Epithelial cell of esophagus (primary cell): Measurements from ENCODE around the gene KCNT1.

Experiments
- DNase-seq: peaks from one replicate; pipeline ENCODE4 v3.0.0; 2010; ENCODE audit warnings: low read depth
- H3K4me3 ChIP-seq: 2 replicates; pipeline ENCODE4 v1.5.1; 2011; ENCODE audit warnings: mild to moderate bottlenecking, low read length, control low read depth
- TF ChIP-seq, protein P1 (sequence below): IDR thresholded peaks from 2 replicates; pipeline ENCODE4 v1.5.1; 2011; ENCODE audit warnings: low read depth, mild to moderate bottlenecking, low read length, control low read depth, inconsistent platforms; ENCODE audit not compliant: insufficient read depth; ENCODE audit errors: missing control alignments

The KCNT1 gene

DNA sequence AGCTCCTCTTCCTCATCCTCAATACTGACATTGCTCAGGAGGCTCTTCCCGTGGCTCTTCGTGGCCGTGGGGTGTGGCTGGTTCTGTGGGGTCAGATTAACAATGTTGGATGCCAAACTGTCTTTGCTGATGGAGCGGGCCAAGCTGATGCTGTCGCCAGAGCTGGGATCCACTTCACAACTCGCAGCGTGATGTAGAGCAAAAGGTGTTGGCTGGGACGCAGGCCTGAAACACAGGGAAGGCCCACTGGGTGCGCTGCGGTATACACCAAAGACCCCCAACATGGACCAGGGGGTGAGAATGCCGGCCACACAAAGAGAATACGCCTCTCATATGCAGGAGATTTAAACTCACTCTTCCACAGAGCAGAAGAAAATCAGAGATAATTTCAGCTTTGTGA, 121.1 kb downstream of the KCNT1 start:
- TF ChIP-seq, protein P1, sequence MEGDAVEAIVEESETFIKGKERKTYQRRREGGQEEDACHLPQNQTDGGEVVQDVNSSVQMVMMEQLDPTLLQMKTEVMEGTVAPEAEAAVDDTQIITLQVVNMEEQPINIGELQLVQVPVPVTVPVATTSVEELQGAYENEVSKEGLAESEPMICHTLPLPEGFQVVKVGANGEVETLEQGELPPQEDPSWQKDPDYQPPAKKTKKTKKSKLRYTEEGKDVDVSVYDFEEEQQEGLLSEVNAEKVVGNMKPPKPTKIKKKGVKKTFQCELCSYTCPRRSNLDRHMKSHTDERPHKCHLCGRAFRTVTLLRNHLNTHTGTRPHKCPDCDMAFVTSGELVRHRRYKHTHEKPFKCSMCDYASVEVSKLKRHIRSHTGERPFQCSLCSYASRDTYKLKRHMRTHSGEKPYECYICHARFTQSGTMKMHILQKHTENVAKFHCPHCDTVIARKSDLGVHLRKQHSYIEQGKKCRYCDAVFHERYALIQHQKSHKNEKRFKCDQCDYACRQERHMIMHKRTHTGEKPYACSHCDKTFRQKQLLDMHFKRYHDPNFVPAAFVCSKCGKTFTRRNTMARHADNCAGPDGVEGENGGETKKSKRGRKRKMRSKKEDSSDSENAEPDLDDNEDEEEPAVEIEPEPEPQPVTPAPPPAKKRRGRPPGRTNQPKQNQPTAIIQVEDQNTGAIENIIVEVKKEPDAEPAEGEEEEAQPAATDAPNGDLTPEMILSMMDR, result no peak
- no peak for DNase-seq
- H3K4me3 ChIP-seq, result no peak overlapping the region

DNA sequence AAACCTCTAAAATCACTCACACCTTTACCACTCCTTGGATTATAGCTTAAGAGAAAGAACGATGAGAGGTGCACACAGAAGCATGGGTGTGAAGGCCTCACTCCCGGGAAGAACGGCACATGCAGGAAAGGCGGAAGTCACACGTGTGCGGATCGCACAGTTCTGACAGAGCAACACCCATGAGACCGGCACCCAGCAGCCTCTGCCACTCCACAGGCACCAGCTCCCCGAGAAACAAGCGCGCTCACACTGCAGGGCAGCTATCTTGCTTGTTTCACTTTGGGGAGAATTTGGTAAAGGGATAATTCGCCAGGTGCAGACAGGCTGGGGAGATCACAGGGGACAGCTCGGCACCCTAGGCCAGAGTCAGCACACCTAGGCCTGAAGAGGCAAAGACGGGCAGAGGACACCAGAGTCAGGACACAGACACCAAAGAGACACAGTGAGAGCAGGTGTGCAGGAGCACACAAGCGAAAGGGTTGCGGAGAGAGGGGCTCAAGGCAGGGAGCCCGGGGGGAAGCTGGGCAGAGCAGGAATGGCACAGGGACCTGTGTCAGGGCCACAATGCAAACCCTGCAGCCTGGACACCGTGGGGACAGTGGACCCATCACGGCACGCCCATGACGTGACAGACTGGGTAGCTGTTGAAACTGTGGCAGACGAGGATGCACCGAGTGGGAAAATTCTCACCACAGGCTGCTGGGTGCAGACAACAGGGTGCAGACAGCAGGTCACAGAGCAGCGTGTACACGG, 123.6 kb downstream of the KCNT1 start:
- TF ChIP-seq, protein P1, result no peak
- no peak for DNase-seq
- no peak overlapping the region for H3K4me3 ChIP-seq

DNA sequence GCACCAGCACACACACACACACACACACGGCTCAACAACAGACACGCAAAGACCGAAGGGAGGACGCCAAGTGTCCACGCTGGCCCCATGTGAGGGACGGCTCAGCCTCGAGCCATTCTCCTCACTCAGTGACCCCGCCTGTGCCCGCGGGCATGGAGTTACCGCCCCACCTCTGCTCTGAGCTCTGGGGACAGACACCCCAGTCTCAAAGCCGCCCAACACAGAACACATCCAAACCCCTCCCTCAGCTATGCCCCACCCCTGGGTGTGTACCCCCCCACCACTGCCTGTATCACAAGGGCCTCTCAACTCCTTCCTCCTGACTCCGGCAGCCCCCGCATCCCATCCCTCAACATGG, 124.2 kb downstream of the KCNT1 start:
- H3K4me3 ChIP-seq, result no peak overlapping the region
- no peak for DNase-seq
- TF ChIP-seq, protein P1, result no peak

DNA sequence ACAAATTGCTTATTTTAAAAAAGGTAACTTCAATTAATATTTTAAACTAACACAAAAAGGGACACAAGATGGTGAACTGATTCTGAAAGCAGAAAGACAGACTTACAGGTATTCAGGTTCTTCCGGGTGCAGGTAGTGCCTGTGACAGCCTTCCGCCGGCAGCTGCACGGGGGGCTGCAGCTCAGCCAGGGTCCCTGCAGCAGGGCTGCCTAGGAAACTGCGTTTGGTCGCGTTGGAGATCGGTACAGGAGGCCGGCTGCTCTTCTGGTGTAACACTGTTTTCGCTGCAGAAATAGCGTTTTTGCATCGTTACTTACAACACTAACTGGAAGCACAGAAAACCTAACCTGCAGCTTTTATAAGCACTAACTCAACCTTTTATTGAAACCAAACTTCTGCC, 125.3 kb downstream of the KCNT1 start:
- no peak overlapping the region for H3K4me3 ChIP-seq
- no peak for DNase-seq
- TF ChIP-seq, protein P1, result no peak

DNA sequence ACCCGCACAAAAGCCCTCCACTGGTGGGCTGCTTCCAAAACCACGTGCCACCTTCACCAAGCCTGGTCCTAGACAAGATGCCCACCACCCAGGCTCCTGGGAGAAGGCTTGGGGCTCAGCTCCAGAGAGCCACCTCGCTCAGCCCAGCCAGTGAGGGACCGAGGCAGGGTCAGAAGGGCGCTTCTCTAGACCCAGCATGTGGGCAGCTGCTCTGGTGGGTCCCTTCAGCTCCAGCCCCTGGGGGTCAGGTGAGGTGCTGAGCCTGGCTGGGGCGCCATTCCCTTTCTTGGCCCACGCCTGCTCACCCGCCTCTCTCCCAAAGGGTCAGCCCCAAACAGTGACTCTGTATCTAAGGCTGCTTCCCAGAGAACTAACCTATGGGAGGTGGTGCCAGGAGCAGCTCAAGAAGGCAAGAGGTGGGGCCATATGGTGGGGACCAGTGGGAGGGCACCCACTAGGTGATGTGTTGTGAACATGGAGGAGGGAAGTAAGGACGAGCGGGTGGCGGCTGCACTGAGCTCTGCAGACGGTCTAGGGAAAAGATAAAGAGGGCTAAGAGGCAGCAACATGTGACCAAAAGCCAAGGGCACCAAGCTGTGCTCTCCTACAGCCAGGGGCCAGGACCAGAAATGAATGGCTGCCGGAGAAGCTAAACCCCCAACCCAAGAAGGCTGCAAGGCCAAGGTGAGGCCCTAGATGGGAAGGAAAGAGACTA, 126.0 kb downstream of the KCNT1 start:
- DNase-seq, result no peak
- H3K4me3 ChIP-seq, result no peak overlapping the region
- TF ChIP-seq, protein P1, result no peak

DNA sequence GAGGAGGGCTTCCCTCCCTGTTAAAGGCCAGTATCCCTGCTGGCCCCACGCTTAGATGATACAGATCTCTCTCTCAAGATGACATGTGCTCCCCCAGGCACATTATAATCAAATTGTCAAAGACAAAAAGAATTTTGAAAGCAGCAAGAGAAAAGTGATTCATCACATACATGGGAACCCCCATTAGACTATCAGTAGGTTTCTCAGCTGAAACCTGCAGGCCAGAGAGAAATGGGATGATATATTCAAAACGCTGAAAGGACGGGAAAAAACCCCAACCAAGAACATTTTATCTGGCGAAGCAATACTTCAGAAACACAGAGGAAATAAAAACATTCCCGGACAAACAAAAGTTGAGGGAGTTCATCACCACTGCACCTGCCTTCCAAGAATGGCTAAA, 126.7 kb downstream of the KCNT1 start:
- DNase-seq, result no peak
- TF ChIP-seq, protein P1, result no peak
- H3K4me3 ChIP-seq, result no peak overlapping the region
